Inferior parietal cortex (tissue), 1 donor: ENCODE data around the gene USP3.
"Not testable (repeated sequence)": the region's sequence is repeated elsewhere in the genome, so short reads cannot be mapped to it uniquely, and the experiment has no call there.

Experiments
- DNase-seq: peaks from one replicate; pipeline ENCODE4 v3.0.0-alpha.2; 2016; ENCODE audit errors: extremely low spot score

Gene USP3

GRCh38 chr15:63610209-63610841, 105.9 kb downstream of the USP3 start:
- DNase-seq = peak; percentile 94

- DNase-seq = no peak
Measured at GRCh38 chr15:63611177-63611576, 106.8 kb downstream of the USP3 start.

- DNase-seq = no peak
Measured at GRCh38 chr15:63612300-63612699, 107.9 kb downstream of the USP3 start.

- no peak for DNase-seq
Measured at GRCh38 chr15:63615935-63616334, 111.5 kb downstream of the USP3 start.

- not testable (repeated sequence) for DNase-seq
Measured at GRCh38 chr15:63617147-63617546, 112.8 kb downstream of the USP3 start.

GRCh38 chr15:63617627-63618026, 113.2 kb downstream of the USP3 start:
- not testable (repeated sequence) for DNase-seq

- DNase-seq = not testable (repeated sequence)
Measured at GRCh38 chr15:63620760-63621159, 116.4 kb downstream of the USP3 start.

GRCh38 chr15:63623232-63623969, 119.0 kb downstream of the USP3 start:
- DNase-seq = peak; percentile 66

- no peak for DNase-seq
Measured at GRCh38 chr15:63626955-63627354, 122.6 kb downstream of the USP3 start.

GRCh38 chr15:63628123-63628822, 123.9 kb downstream of the USP3 start:
- peak; percentile 72 for DNase-seq

- DNase-seq = peak; percentile 45
Measured at GRCh38 chr15:63630036-63630751, 125.8 kb downstream of the USP3 start.

- DNase-seq = no peak
Measured at GRCh38 chr15:63633312-63633711, 128.9 kb downstream of the USP3 start.

GRCh38 chr15:63634154-63634553, 129.8 kb downstream of the USP3 start:
- DNase-seq = no peak

GRCh38 chr15:63636518-63637061, 132.2 kb downstream of the USP3 start:
- no peak for DNase-seq

- DNase-seq = no peak
Measured at GRCh38 chr15:63638839-63639238, 134.4 kb downstream of the USP3 start.

GRCh38 chr15:63640146-63640545, 135.8 kb downstream of the USP3 start:
- no peak for DNase-seq
